ENCODE results near the gene IFT43.

Gene IFT43

DNA sequence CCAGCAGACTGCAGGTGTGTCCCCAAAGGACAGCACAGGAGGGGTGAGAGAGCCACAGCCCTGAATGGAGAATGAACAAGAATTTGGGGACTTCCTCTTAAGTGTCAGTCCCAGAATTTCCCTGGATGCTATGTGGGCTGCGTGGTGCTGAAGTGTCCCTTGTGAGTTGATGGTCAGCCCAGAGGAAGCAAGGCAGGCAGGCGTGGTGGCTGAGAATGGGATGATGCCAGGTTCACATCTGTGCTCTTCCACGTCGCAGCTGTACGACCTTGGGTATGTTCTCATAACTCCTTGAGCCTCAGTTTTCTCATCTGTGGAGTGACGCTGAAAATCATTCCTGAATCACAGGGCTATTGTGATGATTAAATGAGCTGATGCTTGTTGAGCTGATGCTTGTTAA is 104.0 kb downstream of the IFT43 start:
- ChIA-PET CTCF (interaction anchor here (0.9 kb wide), 1 partner anchor 39 kb away, joined by 5 read pairs; no protein-coding TSS in a partner anchor), POLR2A (no interaction called here)
- no peak for TF ChIP-seq CTCF (IDR thresholded peaks at IDR 0.05; ENCODE audit: control extremely low read depth, extremely low read depth, low read depth, missing control alignments)
- no peak for DNase-seq (ENCODE audit: extremely low spot score)

DNA sequence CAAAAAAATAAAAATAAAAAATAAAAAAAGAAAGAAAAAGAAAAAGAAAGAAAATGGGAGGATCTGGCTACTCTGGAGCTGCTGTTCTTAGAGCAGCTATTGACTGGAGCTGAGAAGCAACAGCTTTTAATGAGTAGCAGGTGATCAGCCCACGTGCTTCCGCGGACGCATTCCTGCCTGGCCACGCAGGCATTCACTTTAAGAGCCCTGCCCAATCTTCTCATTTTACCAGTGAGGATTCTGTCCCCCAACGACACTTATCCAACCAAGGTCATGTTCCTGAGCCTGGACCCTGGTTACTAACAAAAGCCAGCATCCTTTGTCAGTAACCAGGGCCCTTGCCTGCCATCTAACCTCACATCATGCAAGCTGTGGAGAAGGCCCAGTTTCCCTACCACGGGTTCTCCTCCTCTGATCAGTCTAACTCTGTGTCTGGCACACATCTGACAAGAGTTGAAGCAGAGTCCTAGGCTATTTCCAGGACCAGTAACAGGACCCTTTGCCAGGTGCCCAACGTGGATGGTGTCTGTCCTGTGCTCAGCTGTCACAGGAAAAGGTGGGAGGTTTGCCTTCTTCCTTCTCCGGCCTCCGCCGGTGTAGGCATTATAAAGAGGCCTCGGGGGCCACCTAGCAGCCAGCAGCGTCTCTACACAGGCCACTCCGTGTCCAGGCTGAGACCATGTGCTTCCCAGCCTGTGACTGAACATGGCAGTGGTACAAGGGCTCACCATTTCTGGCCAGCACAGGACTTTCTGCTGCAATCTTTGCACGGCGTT is 105.2 kb downstream of the IFT43 start:
- peak; percentile 31 for TF ChIP-seq CTCF (IDR thresholded peaks at IDR 0.05; ENCODE audit: control extremely low read depth, extremely low read depth, low read depth, missing control alignments)
- CTCF ChIA-PET: interaction anchor here (0.9 to 1.4 kb wide), 2 partner anchors 12 to 40 kb away, joined by 4 to 5 read pairs; no protein-coding TSS in a partner anchor
- POLR2A ChIA-PET: no interaction called here
- DNase-seq (ENCODE audit: extremely low spot score): peak; percentile 53

GRCh38 chr14:76093077-76093476 is 107.5 kb downstream of the IFT43 start:
- no peak for DNase-seq (ENCODE audit: extremely low spot score)
- CTCF ChIA-PET: interaction anchor here (0.9 to 1.7 kb wide), 3 partner anchors 10 to 259 kb away, joined by 3 read pairs; no protein-coding TSS in a partner anchor
- no peak for TF ChIP-seq CTCF (IDR thresholded peaks at IDR 0.05; ENCODE audit: control extremely low read depth, extremely low read depth, low read depth, missing control alignments)
- POLR2A ChIA-PET: no interaction called here

- ChIA-PET POLR2A (no interaction called here), CTCF (interaction anchor here (0.7 kb wide), 2 partner anchors 18 to 257 kb away, joined by 3 read pairs; no protein-coding TSS in a partner anchor)
- no peak for TF ChIP-seq CTCF (IDR thresholded peaks at IDR 0.05; ENCODE audit: control extremely low read depth, extremely low read depth, low read depth, missing control alignments)
- no peak for DNase-seq (ENCODE audit: extremely low spot score)
Observed at GRCh38 chr14:76096257-76096656, 110.7 kb downstream of the IFT43 start.

DNA sequence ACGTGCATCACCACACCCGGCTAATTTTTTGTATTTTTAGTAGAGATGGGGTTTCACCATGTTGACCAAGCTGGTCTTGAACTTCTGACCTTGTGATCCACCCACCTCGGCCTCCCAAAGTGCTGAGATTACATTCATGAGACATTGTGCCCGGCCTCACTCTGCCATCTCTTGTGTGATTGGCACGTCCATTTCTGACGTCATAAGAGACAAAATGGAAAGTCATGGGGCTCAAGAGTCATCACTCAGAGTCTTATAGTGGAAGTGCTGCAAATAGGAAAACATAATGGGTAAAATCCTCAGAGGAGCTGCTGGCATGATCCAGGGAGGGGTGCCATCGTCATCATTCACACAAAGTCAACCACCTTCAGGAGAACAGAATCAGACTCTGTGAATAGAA is 112.0 kb downstream of the IFT43 start:
- no peak for TF ChIP-seq CTCF (IDR thresholded peaks at IDR 0.05; ENCODE audit: control extremely low read depth, extremely low read depth, low read depth, missing control alignments)
- ChIA-PET CTCF (interaction anchor here (1.0 to 1.1 kb wide), 2 partner anchors 47 to 256 kb away, joined by 3 to 4 read pairs; no protein-coding TSS in a partner anchor), POLR2A (no interaction called here)
- DNase-seq (ENCODE audit: extremely low spot score): no peak

GRCh38 chr14:76098047-76098446 is 112.5 kb downstream of the IFT43 start:
- TF ChIP-seq CTCF (IDR thresholded peaks at IDR 0.05; ENCODE audit: control extremely low read depth, extremely low read depth, low read depth, missing control alignments): no peak
- DNase-seq (ENCODE audit: extremely low spot score): no peak
- ChIA-PET POLR2A (no interaction called here), CTCF (interaction anchor here (1.0 to 1.1 kb wide), 2 partner anchors 47 to 255 kb away, joined by 3 to 4 read pairs; no protein-coding TSS in a partner anchor)

All from GM10248 (cell line).